Dedifferentiated amniotic fluid mesenchymal stem cell (primary cell): ENCODE measurements around the gene ELOVL7.
"Not testable (repeated sequence)": the region's sequence is repeated elsewhere in the genome, so short reads cannot be mapped to it uniquely, and the experiment has no call there.

ENCODE experiments used
- DNase-seq: peaks from one replicate; pipeline ENCODE4 v3.0.0-alpha.2; 2016; ENCODE audit errors: extremely low spot score

The ELOVL7 gene

DNA sequence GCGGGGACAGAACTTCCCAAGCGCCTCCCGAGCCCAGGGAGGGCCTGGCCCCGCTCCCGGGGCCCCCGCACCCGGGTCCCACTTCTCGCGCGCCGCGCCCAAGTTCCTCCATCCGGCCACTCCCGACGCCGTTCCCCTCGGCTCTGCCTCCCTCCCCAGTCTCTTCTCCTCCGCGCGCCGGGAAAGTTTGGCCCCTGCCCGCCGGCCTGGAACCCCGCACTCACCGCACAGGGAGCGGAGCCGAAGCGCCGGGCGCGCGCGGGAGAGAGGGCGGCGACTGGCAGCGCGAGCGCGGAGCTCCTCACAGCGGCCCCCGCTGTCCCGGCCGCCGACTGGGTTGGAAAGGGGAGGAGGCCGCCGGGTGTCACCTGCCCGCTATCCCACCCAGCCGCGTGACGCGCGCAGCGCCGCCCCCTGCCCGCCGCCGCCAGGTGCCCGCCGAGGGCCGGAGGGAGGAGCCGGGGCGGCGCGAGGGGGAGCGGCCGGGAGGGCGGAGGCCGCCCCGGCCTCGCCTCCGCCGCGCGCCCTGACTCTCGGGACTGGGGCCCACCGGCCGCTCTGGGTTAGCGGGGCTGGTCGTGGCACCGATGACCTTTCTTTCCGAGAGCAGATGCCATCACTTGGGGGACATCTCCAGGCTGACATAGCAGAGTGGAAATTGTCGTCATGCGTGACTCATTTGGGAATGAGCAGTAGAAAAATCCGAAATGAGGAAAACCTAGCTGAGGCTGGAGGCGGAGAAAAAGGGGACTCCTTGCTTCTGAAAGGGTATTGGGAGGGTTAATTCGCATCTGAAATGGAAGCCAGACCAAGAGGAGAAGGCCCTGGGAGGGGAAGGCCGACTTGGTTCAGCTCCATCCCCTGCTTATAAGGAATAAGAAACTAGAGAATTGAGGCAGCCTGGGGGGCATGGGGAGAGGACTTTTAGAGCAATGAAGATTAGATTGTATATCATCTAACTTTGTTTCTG is at the start of gene ELOVL7:
Gene ELOVL7 (minus strand): TSS at position 334 of the 970 bp plus-strand sequence. CDS start 56,872 bp downstream, outside the sequence.
- no peak for DNase-seq

GRCh38 chr5:60893521-60893920 is 49.5 kb upstream of the ELOVL7 start:
- no peak for DNase-seq

DNA sequence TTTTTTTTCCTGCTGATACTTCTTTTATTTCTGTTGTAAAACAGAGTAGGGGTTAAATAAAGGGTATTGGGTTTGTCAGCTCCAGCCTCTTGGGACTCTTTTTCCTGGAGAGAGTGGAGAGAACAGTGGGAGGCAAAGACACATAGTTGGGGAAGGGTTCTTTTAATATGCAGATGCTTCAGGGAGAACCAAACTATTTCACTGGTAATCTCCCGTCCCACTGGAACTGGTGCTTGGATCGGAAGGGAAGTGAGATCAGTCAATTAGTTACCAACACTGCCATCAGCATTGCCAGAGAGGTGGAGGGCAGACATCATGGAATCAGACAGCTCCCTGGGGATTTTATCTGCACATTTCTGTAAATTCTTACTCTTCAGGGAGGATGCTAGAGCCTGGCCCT is 47.6 kb upstream of the ELOVL7 start:
- no peak for DNase-seq

DNA sequence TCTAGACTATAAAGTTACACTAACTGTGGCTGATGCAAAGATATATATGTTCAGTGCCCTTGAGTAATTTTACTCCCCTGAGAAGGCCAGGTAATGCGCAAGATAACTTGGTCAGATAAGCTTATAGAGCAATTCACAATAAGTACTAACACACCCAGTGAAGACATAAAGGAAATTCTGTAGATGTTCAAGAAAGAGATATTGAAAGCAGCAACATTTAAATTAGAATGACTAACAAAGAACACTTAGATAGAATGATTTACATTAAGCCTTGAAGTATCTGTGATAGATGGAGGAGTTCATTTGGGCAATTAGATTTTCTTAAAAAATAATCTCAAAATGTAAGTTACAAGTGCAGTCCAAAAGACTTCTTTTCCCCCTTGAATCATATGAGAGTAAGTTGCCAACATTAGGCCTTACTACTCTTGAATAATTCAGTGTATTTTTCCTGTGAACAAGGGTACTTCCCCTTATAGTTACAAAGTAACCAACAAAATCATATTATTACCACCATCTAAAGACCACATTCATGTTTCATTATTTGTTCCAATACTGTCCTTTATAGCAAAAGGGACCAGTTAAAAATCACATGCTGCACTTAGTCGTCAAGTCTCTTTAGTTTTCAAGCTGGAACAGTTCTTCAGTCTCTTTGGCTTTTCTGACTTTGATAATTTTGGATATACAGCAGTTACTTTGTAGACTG is 44.4 kb upstream of the ELOVL7 start:
- DNase-seq: no peak

GRCh38 chr5:60887746-60888145 is 43.7 kb upstream of the ELOVL7 start:
- DNase-seq: no peak

- no peak for DNase-seq
Observed at GRCh38 chr5:60887096-60887495, 43.0 kb upstream of the ELOVL7 start.

GRCh38 chr5:60886158-60886557 is 42.1 kb upstream of the ELOVL7 start:
- no peak for DNase-seq

DNA sequence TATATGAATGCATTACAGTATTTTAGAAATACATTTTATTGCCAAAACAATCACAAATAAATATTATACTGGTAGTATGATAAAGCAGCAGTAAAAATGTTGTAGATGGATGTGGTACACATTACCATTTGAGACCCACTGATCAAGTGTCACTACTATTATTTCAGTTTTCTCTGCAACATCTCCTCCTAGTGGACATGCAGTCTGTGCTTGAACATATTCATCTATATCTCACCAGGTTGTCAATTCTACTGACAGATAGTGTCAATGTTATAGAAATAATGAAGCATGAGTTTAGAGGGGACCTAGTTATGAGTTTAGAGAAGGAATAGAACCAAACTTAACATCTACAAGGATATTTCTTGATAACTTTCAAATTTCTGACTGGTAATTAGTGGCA is 39.2 kb upstream of the ELOVL7 start:
- DNase-seq: no peak

GRCh38 chr5:60872892-60873291 is 28.8 kb upstream of the ELOVL7 start:
- DNase-seq: no peak

GRCh38 chr5:60870857-60871256 is 26.8 kb upstream of the ELOVL7 start:
- DNase-seq: no peak

- DNase-seq: not testable (repeated sequence)
Observed at GRCh38 chr5:60860572-60860971, 16.5 kb upstream of the ELOVL7 start.

- DNase-seq: no peak
Observed at GRCh38 chr5:60856066-60856465, 12.0 kb upstream of the ELOVL7 start.

DNA sequence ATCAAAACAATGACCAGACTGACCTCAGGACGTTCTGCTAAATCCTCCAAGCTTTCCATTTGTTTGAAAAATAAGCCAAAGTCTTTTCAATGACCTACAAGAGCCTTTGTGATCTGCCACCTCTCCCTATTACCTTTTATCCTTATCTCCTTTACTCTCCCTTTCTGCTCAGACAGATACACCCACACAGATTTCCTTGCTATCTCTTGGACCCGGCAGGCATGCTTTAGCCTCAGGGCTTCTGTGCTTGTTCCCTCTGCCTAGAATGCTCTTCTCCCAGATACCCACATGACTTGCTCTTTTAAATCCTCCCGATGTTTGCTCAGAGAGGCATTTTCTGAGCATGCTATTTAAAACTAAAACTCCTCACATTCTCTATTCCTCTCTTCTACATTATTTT is 8.9 kb upstream of the ELOVL7 start:
- no peak for DNase-seq

- no peak for DNase-seq
Observed at GRCh38 chr5:60852317-60852716, 8.2 kb upstream of the ELOVL7 start.

DNA sequence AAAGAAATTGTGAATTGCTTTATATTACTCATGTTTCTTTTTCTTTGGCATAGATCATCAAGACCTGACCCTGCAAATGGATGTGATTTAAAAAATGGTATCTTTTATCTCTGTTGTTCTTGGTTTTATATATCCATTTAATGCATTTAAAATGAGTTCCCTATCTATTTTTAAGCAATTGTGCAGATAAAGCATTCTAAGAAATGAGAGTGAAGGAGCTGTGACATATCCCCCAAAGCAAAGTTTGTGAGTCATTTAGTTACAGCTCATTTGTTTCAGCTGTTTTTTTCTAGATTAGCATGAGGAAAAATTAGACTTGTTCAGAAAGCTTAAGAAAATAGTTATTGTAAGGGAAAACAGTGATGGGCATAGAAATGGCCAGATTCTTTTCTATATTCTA is 7.6 kb upstream of the ELOVL7 start:
- no peak for DNase-seq

DNA sequence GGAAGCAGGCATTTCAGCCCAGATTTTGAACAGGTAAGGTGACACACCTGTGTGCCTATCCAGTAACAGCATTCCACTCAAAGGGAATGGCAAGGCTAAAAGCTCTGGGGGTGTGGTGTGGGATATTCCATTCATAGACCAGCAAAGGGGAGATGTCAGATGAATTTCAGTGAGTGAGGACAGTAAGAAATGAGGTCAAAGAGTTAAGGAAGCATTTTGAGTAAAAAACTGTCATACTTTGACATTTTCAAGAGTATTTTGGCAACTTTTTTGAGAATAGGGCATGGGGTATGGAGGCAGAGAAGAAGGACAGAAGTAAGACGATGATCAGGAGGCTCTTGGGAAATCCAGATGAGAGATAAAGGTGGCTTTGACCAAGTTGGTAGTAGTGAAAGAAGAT is 2.2 kb upstream of the ELOVL7 start:
- no peak for DNase-seq

DNA sequence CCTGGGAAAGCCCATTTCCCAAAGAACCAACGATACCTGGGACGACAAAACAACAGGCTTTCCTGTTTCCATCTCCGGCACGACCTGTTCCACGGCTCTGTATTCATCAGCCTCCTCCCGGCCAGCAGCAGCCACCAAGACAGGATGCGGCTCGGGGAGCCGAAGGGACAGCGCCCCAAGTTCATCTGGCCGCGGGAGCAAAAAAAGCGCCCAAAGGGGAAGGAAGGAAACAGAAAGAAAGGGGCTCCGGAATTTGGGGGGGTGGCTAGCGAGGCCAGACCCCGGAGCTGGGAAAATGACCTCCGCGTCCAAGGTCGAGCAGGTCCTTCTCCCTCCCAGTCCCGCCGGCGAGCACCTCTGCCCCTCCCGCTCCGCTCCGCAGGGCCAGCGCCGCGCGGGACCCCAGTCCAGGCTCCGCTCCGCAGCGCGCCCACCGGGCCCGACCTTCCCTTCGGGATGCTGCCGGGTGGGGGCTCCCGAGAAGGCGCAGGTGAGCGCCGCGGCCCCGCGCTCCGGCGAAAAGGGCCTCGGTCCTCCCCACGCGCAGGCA is 608 bp downstream of the ELOVL7 start:
- DNase-seq: no peak

DNA sequence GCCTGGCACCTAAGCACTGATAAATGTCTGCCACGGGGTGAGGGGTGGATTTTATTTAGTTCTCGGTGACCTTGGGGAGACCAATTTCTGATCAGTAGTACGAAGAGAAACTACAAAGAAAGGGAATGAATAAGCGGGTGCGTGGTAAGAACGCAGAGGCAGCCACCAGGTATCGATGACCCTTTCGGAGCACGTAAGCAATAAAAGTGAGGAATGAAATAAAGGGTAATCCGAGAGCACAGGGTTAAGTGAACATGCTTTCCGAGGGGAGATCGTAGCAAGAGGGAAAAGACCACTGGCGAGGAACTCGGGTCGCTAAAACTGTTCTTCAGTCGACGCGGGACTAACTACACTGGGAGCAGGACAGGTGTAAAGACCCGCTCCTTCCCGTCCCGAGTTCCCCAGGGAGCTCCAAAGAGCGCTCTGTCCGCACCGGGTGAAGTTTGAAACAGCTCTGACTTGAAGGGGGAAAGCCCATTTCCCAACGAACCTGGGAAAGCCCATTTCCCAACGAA is 1.1 kb downstream of the ELOVL7 start:
- DNase-seq: no peak

DNA sequence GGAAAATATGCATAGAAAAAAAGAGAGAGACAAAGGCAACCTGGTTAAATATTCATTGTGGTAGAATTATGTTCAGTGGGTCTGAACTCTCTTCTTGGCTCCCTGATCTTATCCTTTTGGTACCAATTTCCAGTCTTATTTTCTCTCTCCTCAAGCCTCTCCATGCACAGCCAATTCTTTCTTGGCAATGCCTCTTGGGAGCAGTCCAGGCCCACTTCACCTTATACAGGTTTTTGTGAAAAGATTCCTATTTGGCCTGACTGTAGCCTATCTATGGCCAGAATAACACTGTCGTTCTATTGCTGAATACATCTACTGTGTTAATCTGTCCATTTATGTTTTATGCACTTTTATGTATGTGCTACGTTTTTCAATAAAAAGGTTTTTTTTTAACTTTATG is 2.7 kb downstream of the ELOVL7 start:
- no peak for DNase-seq

- no peak for DNase-seq
Observed at GRCh38 chr5:60836131-60836530, 7.9 kb downstream of the ELOVL7 start.

- DNase-seq: no peak
Observed at GRCh38 chr5:60835554-60835953, 8.5 kb downstream of the ELOVL7 start.

- no peak for DNase-seq
Observed at GRCh38 chr5:60833520-60833919, 10.5 kb downstream of the ELOVL7 start.
